B cell (primary cell): ENCODE data around the gene KRCC1. TPM values are rescaled to one million over a fixed set of nuclear protein-coding genes. Genes with fewer than 3 reads are reported as not detected.

ENCODE experiments used
- ATAC-seq: fragments of 200-7000 bp; cut with Tn5 transposase; one replicate; pipeline ENCODE4 v1.10.0; 2021; ENCODE audit warnings: low read depth, mild to moderate bottlenecking, moderate number of reproducible peaks, moderate library complexity
- CTCF ChIA-PET: fragments of 350-600 bp; sonication (Branson Sonifier 250); formaldehyde crosslinking; loops from one replicate; lab custom pipeline; 2021; ENCODE audit warnings: antibody characterized with exemption, inconsistent platforms; lab: Charles Lee
- POLR2A ChIA-PET: fragments of 350-600 bp; sonication (Branson Sonifier 250); formaldehyde crosslinking; loops from one replicate; lab custom pipeline; 2021; ENCODE audit warnings: antibody characterized with exemption; lab: Charles Lee
- DNase-seq: peaks from one replicate; pipeline ENCODE4 v3.0.0; 2013
- H2AFZ ChIP-seq: 2 replicates; pipeline ENCODE4 v1.6.1; 2012; ENCODE audit warnings: mild to moderate bottlenecking, low read depth, low read length; ENCODE audit not compliant: insufficient read depth, poor library complexity, severe bottlenecking
- H3K27ac ChIP-seq, 2 donors: 1 replicate in 1 of 2; 2 replicates in 1 of 2; pipeline ENCODE4 v1.5.1; 2012 to 2013; ENCODE audit warnings: low read length in 2 of 2, mild to moderate bottlenecking in 2 of 2, moderate library complexity in 1 of 2
- H3K27me3 ChIP-seq, 4 experiments: fragments of 200-600 bp in 1 of 4; sonication (generic) in 1 of 4; replicated peaks in 1 of 4; 1 replicate in 2 of 4; 2 replicates in 2 of 4; pipeline versions ENCODE4 v1.6.1 to v1.7.0; 2013 to 2016; ENCODE audit warnings: low read length in 3 of 4, mild to moderate bottlenecking in 2 of 4, mixed read lengths in 1 of 4, moderate library complexity in 1 of 4; ENCODE audit not compliant: insufficient read depth in 4 of 4, control insufficient read depth in 3 of 4; ENCODE audit errors: control extremely low read depth in 1 of 4
- H3K36me3 ChIP-seq, 2 experiments: replicated peaks in 1 of 2; 1 replicate in 1 of 2; 2 replicates in 1 of 2; pipeline versions ENCODE4 v1.6.1 to v1.7.1; 2013; ENCODE audit warnings: low read length in 1 of 2; ENCODE audit not compliant: insufficient read depth in 2 of 2, control insufficient read depth in 1 of 2; ENCODE audit errors: control extremely low read depth in 1 of 2, extremely low read depth in 1 of 2
- H3K4me1 ChIP-seq, 2 donors: fragments of 200-600 bp in 1 of 2; sonication (generic) in 1 of 2; 1 replicate in 1 of 2; 2 replicates in 1 of 2; pipeline versions ENCODE4 v1.5.1 to v1.6.1; 2013 to 2017; ENCODE audit warnings: low read length in 2 of 2; ENCODE audit not compliant: control insufficient read depth in 2 of 2, insufficient read depth in 2 of 2
- H3K4me2 ChIP-seq: replicated peaks from 2 replicates; pipeline ENCODE3; 2012; ENCODE audit warnings: mild to moderate bottlenecking, low read depth, low read length; ENCODE audit not compliant: poor library complexity, severe bottlenecking
- H3K4me3 ChIP-seq, 5 experiments: fragments of 200-600 bp in 1 of 5; sonication (generic) in 1 of 5; 1 replicate in 3 of 5; 2 replicates in 2 of 5; pipeline versions ENCODE4 v1.5.1 to v1.7.0; 2011 to 2016; ENCODE audit warnings: low read length in 4 of 5, mild to moderate bottlenecking in 4 of 5, low read depth in 2 of 5, control low read depth in 1 of 5, moderate library complexity in 1 of 5; ENCODE audit not compliant: insufficient read depth in 1 of 5; ENCODE audit errors: control extremely low read depth in 1 of 5, extremely low read depth in 1 of 5
- H3K79me2 ChIP-seq: fragments of 200-600 bp; sonication (generic); one replicate; pipeline ENCODE4 v1.6.0; 2016; ENCODE audit warnings: low read length; ENCODE audit not compliant: control insufficient read depth, insufficient read depth
- H3K9ac ChIP-seq: fragments of 200-600 bp; sonication (generic); 2 replicates; pipeline ENCODE4 v1.6.1; 2017; ENCODE audit warnings: mild to moderate bottlenecking, low read length, moderate library complexity
- H3K9me3 ChIP-seq, 3 donors: one replicate each; pipeline versions ENCODE4 v1.6.1 to v1.7.1; 2013; ENCODE audit warnings: low read length in 2 of 3; ENCODE audit not compliant: control insufficient read depth in 2 of 3, insufficient read depth in 1 of 3; ENCODE audit errors: control extremely low read depth in 1 of 3
- H4K20me1 ChIP-seq: 2 replicates; pipeline ENCODE4 v1.6.0; 2012; ENCODE audit warnings: mild to moderate bottlenecking, low read length; ENCODE audit not compliant: insufficient read depth, control insufficient read depth, poor library complexity, severe bottlenecking
- H3K27ac Mint-ChIP-seq: one replicate; pipeline ENCODE4 v1.8.0; 2021; ENCODE audit warnings: mixed read lengths
- H3K27me3 Mint-ChIP-seq: one replicate; pipeline ENCODE4 v1.8.0; 2021; ENCODE audit warnings: mixed read lengths
- H3K4me1 Mint-ChIP-seq: one replicate; pipeline ENCODE4 v1.8.0; 2021; ENCODE audit warnings: mixed read lengths
- H3K4me3 Mint-ChIP-seq: one replicate; pipeline ENCODE4 v1.8.0; 2021; ENCODE audit warnings: mixed read lengths
- H3K9me3 Mint-ChIP-seq: one replicate; pipeline ENCODE4 v1.8.0; 2022; ENCODE audit warnings: mixed read lengths; ENCODE audit not compliant: insufficient read depth
- CTCF ChIP-seq: fragments of 200-600 bp; IDR thresholded peaks from one replicate; pipeline ENCODE4 v1.8.0; 2022; ENCODE audit warnings: antibody characterized with exemption, mild to moderate bottlenecking
- EZH2 ChIP-seq: IDR thresholded peaks from 2 replicates; pipeline ENCODE4 v1.6.1; 2012; ENCODE audit warnings: borderline replicate concordance, low read depth, mild to moderate bottlenecking, moderate library complexity, low read length; ENCODE audit not compliant: insufficient read depth, poor library complexity, severe bottlenecking
- WGBS: methylation state at CpG from one replicate; pipeline ENCODE4 v1.1.5; 2013; ENCODE audit warnings: missing lambda C conversion rate; ENCODE audit not compliant: insufficient coverage; 5-methylcytosine and 5-hydroxymethylcytosine counted together
- intact Hi-C: fragments of 100-400 bp; cut with micrococcal nuclease; formaldehyde crosslinking; loops from one replicate; pipeline ENCODE4 v1.10.0; 2022
- polyA plus RNA-seq: library from polyadenylated mRNA; depleted of rRNA; stranded (reverse); fragments of >200 nt; gene quantifications from 2 replicates; pipeline ENCODE4 v1.2.3, GENCODE V29; 2012
- total RNA-seq, 2 donors: library from RNA; stranded (reverse); fragments of 120-200 nt in 1 of 2; gene quantifications; 1 replicate in 1 of 2; 2 replicates in 1 of 2; pipeline versions ENCODE4 v1.2.3 to v1.2.4, GENCODE V29; 2013 to 2022

The KRCC1 gene
- total and polyA plus RNA-seq, 2 donors (not counting 1 experiment from before 2014, with no cell fraction given) = 11.9 to 27.2 TPM

- TF ChIP-seq EZH2 = no peak
- no peak for TF ChIP-seq CTCF
- WGBS = 100% methylated on average over 1 of the region's 2 CpGs
- ChIA-PET POLR2A (no interaction called here), CTCF (interaction anchor here (1.1 kb wide), 1 partner anchor 11 kb away, joined by 4 read pairs; no protein-coding TSS in a partner anchor)
- Histone ChIP-seq H3K36me3 (no peaks in the 10 kb centered on the region), H3K79me2 (no peaks in the 10 kb centered on the region), H4K20me1 (no peaks in the 10 kb centered on the region), H3K9me3 (peaks cover 0 to 5% (median 0%) of the 10 kb centered on the region in 3 donors), H3K4me1 (no peaks in the 10 kb centered on the region), H3K4me3 (no peak overlapping the region), H3K27me3 (no peaks in the 10 kb centered on the region), H3K9ac (no peak overlapping the region), H3K27ac (no peak overlapping the region), H2AFZ (no peak overlapping the region), H3K4me2 (no peak overlapping the region)
- Mint-ChIP-seq H3K4me3 (no peak overlapping the region), H3K4me1 (no peaks in the 10 kb centered on the region), H3K27me3 (peaks cover 12% of the 10 kb centered on the region), H3K9me3 (no peaks in the 10 kb centered on the region), H3K27ac (no peak overlapping the region)
- ATAC-seq (no peak), DNase-seq (no peak)
- intact Hi-C loops = no loop called here
Measured at GRCh38 chr2:88071365-88071764, 15.8 kb upstream of the KRCC1 start.

- H3K4me3 Mint-ChIP-seq = no peak overlapping the region
- WGBS = no CpG with 5 or more reads among the region's 1 CpG
- ChIA-PET POLR2A (no interaction called here), CTCF (interaction anchor here (1.7 kb wide), 1 partner anchor 10 kb away, joined by 6 read pairs; no protein-coding TSS in a partner anchor)
- H3K27me3 Mint-ChIP-seq = peaks cover 12% of the 10 kb centered on the region
- H3K27ac ChIP-seq = no peak overlapping the region
- H3K9me3 ChIP-seq = peaks cover 0 to 5% (median 0%) of the 10 kb centered on the region in 3 donors
- ATAC-seq = no peak
- no peaks in the 10 kb centered on the region for H3K9me3 Mint-ChIP-seq
- H3K4me2 ChIP-seq = no peak overlapping the region
- no peaks in the 10 kb centered on the region for H3K27me3 ChIP-seq
- H3K79me2 ChIP-seq = no peaks in the 10 kb centered on the region
- H3K4me3 ChIP-seq = no peak overlapping the region
- H3K4me1 ChIP-seq = no peaks in the 10 kb centered on the region
- no peak overlapping the region for H2AFZ ChIP-seq
- no peak overlapping the region for H3K9ac ChIP-seq
- intact Hi-C loops = no loop called here
- H3K4me1 Mint-ChIP-seq = no peaks in the 10 kb centered on the region
- no peak for DNase-seq
- H3K36me3 ChIP-seq = no peaks in the 10 kb centered on the region
- H3K27ac Mint-ChIP-seq = no peak overlapping the region
- no peak for TF ChIP-seq CTCF
- no peak for TF ChIP-seq EZH2
- H4K20me1 ChIP-seq = no peaks in the 10 kb centered on the region
Measured at GRCh38 chr2:88070055-88070454, 14.5 kb upstream of the KRCC1 start.
